Keratinocyte (primary cell): ENCODE results near the gene HERC2. TPM values are rescaled to one million over a fixed set of nuclear protein-coding genes. Genes with fewer than 3 reads are reported as not detected.

ENCODE experiments used
- DNase-seq: peaks from one replicate; pipeline ENCODE4 v3.0.0-alpha.2; 2011; ENCODE audit warnings: low read depth, missing footprints, low spot score
- FAIRE-seq: peaks from 2 replicates; lab custom pipeline; 2011; peaks lifted over from hg19 to GRCh38; lab: Jason Lieb, UNC
- H2AFZ ChIP-seq: 2 replicates; pipeline ENCODE4 v1.6.0; 2012; ENCODE audit warnings: low read length, control low read depth, inconsistent platforms; ENCODE audit not compliant: control insufficient read depth
- H3K27ac ChIP-seq: 2 replicates; pipeline ENCODE4 v1.5.1; 2011; ENCODE audit warnings: low read length; ENCODE audit not compliant: control insufficient read depth, insufficient read depth
- H3K27me3 ChIP-seq: 3 replicates; pipeline ENCODE4 v1.6.0; 2011; ENCODE audit warnings: low read length; ENCODE audit not compliant: control insufficient read depth, insufficient read depth; ENCODE audit errors: extremely low read depth
- H3K36me3 ChIP-seq, 2 experiments: 2 replicates in 1 of 2; 3 replicates in 1 of 2; pipeline ENCODE4 v1.5.1; 2011; ENCODE audit warnings: low read length in 2 of 2, mild to moderate bottlenecking in 1 of 2; ENCODE audit not compliant: control insufficient read depth in 2 of 2, insufficient read depth in 2 of 2; ENCODE audit errors: extremely low read depth in 1 of 2
- H3K4me1 ChIP-seq: 3 replicates; pipeline ENCODE4 v1.5.1; 2011; ENCODE audit warnings: low read length; ENCODE audit not compliant: control insufficient read depth, insufficient read depth; ENCODE audit errors: extremely low read depth
- H3K4me2 ChIP-seq: 3 replicates; pipeline ENCODE4 v1.6.0; 2011; ENCODE audit warnings: low read depth, low read length; ENCODE audit not compliant: control insufficient read depth, insufficient read depth; ENCODE audit errors: extremely low read depth
- H3K4me3 ChIP-seq, 3 experiments: fragments of 200-600 bp in 1 of 3; sonication (generic) in 1 of 3; 2 replicates in 2 of 3; 3 replicates in 1 of 3; pipeline ENCODE4 v1.5.1; 2011 to 2016; ENCODE audit warnings: low read length in 3 of 3, mild to moderate bottlenecking in 3 of 3, control low read depth in 2 of 3, inconsistent platforms in 1 of 3, low read depth in 1 of 3, mixed read lengths in 1 of 3, mixed run types in 1 of 3, moderate library complexity in 1 of 3; ENCODE audit not compliant: control insufficient read depth in 2 of 3, insufficient read depth in 2 of 3; ENCODE audit errors: extremely low read depth in 1 of 3
- H3K79me2 ChIP-seq: 2 replicates; pipeline ENCODE4 v1.6.0; 2012; ENCODE audit warnings: low read length; ENCODE audit not compliant: control insufficient read depth, insufficient read depth
- H3K9ac ChIP-seq: 3 replicates; pipeline ENCODE4 v1.6.0; 2011; ENCODE audit warnings: low read length; ENCODE audit not compliant: control insufficient read depth, insufficient read depth; ENCODE audit errors: extremely low read depth
- H3K9me1 ChIP-seq: 3 replicates; pipeline ENCODE4 v1.6.0; 2011; ENCODE audit warnings: low read length; ENCODE audit not compliant: control insufficient read depth, insufficient read depth; ENCODE audit errors: extremely low read depth
- H3K9me3 ChIP-seq: 2 replicates; pipeline ENCODE4 v1.5.1; 2012; ENCODE audit warnings: low read depth, low read length; ENCODE audit not compliant: control insufficient read depth
- H4K20me1 ChIP-seq: 3 replicates; pipeline ENCODE4 v1.6.0; 2011; ENCODE audit warnings: low read length; ENCODE audit not compliant: control insufficient read depth, insufficient read depth; ENCODE audit errors: extremely low read depth
- EZH2 ChIP-seq: IDR thresholded peaks from one replicate; pipeline ENCODE4 v1.6.1; 2012; ENCODE audit warnings: inconsistent platforms, mild to moderate bottlenecking, low read length, moderate library complexity
- dilution Hi-C: fragments of 300-500 bp; cut with MboI; formaldehyde crosslinking; loops from one replicate; pipeline ENCODE4 v1.7.0; 2020; ENCODE audit warnings: low sequenced_read_pairs; ENCODE audit not compliant: extremely low pct_ligation_motif_present
- polyA plus RNA-seq, 5 experiments: library from polyadenylated mRNA; depleted of rRNA in 3 of 5; stranded (reverse) in 3 of 5; stranded (forward) in 1 of 5; unstranded in 1 of 5; fragments of >200 nt; gene quantifications; 1 replicate in 1 of 5; 2 replicates in 3 of 5; 3 replicates in 1 of 5; pipeline versions ENCODE4 v1.2.1 to v1.2.3, GENCODE V29; 2011 to 2012; ENCODE audit warnings: missing spikeins in 2 of 5, low read depth in 1 of 5, low replicate concordance in 1 of 5
- TF ChIP-seq, protein P1 (sequence below), 3 experiments: IDR thresholded peaks in 1 of 3; conservative IDR thresholded peaks in 1 of 3; optimal IDR thresholded peaks in 1 of 3; 2 replicates in 2 of 3; 3 replicates in 1 of 3; pipeline versions ENCODE3 to v1.5.1; 2011; ENCODE audit warnings: low read length in 3 of 3, mild to moderate bottlenecking in 3 of 3, moderate library complexity in 2 of 3, control low read depth in 1 of 3, inconsistent platforms in 1 of 3; ENCODE audit not compliant: insufficient read depth in 2 of 3; ENCODE audit errors: extremely low read depth in 1 of 3

Gene HERC2
- polyA plus RNA-seq, 1 donor (not counting 4 experiments of a cell fraction or from before 2014, with no cell fraction given): 12.4 TPM

DNA sequence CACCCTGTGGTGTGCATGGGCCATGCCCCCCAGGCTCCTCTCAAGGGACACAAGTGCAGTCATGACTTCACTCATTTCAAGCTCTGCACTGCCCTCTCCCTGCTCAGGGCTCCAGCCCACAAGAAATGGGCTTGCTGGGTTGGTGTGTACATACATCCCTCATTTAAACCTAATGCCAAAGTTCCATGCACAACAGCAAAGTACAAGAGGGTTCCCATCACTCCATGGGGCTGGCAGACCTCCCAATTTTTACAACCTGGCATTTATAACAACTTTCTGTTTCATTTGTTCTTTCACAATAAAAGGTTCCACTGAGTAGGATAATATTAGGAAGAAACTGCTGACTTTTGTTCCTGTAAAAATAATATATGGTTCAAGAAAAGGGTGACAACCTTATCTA is 54.3 kb downstream of the HERC2 start:
- Histone ChIP-seq H3K36me3 (peaks cover 17% of the 10 kb centered on the region in 2 experiments), H3K27ac (no peak overlapping the region), H3K4me2 (no peak overlapping the region), H3K4me3 (no peak overlapping the region), H3K9me1 (no peaks in the 10 kb centered on the region), H3K27me3 (no peaks in the 10 kb centered on the region), H4K20me1 (no peaks in the 10 kb centered on the region), H3K9ac (no peak overlapping the region), H3K79me2 (peaks cover 3% of the 10 kb centered on the region), H3K9me3 (no peaks in the 10 kb centered on the region), H2AFZ (no peak overlapping the region), H3K4me1 (no peaks in the 10 kb centered on the region)
- dilution Hi-C loops: no loop called here
- no peak for DNase-seq
- no peak for FAIRE-seq
- no peak for TF ChIP-seq EZH2
- TF ChIP-seq, protein P1, sequence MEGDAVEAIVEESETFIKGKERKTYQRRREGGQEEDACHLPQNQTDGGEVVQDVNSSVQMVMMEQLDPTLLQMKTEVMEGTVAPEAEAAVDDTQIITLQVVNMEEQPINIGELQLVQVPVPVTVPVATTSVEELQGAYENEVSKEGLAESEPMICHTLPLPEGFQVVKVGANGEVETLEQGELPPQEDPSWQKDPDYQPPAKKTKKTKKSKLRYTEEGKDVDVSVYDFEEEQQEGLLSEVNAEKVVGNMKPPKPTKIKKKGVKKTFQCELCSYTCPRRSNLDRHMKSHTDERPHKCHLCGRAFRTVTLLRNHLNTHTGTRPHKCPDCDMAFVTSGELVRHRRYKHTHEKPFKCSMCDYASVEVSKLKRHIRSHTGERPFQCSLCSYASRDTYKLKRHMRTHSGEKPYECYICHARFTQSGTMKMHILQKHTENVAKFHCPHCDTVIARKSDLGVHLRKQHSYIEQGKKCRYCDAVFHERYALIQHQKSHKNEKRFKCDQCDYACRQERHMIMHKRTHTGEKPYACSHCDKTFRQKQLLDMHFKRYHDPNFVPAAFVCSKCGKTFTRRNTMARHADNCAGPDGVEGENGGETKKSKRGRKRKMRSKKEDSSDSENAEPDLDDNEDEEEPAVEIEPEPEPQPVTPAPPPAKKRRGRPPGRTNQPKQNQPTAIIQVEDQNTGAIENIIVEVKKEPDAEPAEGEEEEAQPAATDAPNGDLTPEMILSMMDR (optimal IDR thresholded peaks at IDR 0.05 in 1 of 3, IDR thresholded peaks at IDR 0.05 in 1 of 3, conservative IDR thresholded peaks at IDR 0.05 in 1 of 3; ENCODE audit: extremely low read depth in 1 of 3, insufficient read depth in 2 of 3, low read length in 3 of 3): no peak

DNA sequence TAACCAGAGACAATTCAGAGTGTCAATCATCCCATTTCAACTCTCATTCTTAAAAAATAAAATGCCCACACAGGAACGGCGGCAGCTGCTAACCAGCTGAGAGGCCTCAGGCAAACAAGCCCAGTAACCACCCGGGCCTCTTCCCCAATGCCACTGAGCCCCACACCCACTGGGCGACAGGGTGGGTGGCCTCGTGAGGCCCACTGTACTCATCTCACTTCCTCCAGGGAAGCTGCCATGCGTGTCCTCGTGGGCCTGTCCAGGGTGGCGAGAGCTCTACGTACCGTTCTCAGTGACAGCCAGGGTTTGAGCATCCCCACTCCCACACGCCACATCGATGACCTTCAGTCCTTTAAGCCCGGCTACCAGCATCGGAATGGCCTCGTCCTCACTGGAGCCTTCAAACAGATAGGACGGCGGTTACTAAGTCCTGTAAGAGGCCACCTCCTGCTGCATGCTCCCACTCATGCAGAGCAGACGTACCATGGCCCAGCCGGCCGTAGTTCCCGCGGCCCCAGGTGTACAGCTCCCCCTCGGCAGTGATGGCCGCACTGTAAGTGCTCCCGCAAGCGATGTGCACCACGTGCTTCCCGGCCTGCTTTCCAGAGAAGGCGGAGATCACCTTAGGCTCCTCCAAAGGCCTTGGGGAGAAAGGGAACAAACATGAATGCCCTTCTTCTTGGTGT is 56.5 kb downstream of the HERC2 start:
- dilution Hi-C loops: no loop called here
- no peak for FAIRE-seq

More for the DNA sequence above, 56.5 kb downstream of the HERC2 start:
- H3K9me1 ChIP-seq: no peaks in the 10 kb centered on the region
- no peak for DNase-seq
- H3K36me3 ChIP-seq: peaks cover 19 to 21% of the 10 kb centered on the region in 2 experiments
- TF ChIP-seq EZH2: no peak
- TF ChIP-seq, protein P1 (optimal IDR thresholded peaks at IDR 0.05 in 1 of 3, IDR thresholded peaks at IDR 0.05 in 1 of 3, conservative IDR thresholded peaks at IDR 0.05 in 1 of 3; ENCODE audit: extremely low read depth in 1 of 3, insufficient read depth in 2 of 3, low read length in 3 of 3): no peak
- H3K9ac ChIP-seq: no peak overlapping the region
- H3K27me3 ChIP-seq: no peaks in the 10 kb centered on the region
- no peaks in the 10 kb centered on the region for H3K4me1 ChIP-seq
- no peak overlapping the region for H3K4me3 ChIP-seq
- no peaks in the 10 kb centered on the region for H3K9me3 ChIP-seq
- H3K4me2 ChIP-seq: no peak overlapping the region
- H2AFZ ChIP-seq: no peak overlapping the region
- no peaks in the 10 kb centered on the region for H4K20me1 ChIP-seq
- H3K79me2 ChIP-seq: peaks cover 3% of the 10 kb centered on the region
- H3K27ac ChIP-seq: no peak overlapping the region
